GM18867 (cell line): ENCODE data around the gene NAP1L4.
A peak's percentile ranks its signal among the peaks of the same experiment; 100 is the strongest.

Experiments used
- ATAC-seq: cut with Tn5 transposase; IDR thresholded peaks from one replicate; pipeline ENCODE4 v1.9.1; 2021; ENCODE audit warnings: mild to moderate bottlenecking, moderate library complexity; ENCODE audit not compliant: unreplicated experiment

Gene NAP1L4

GRCh38 chr11:2994336-2994730 is 2.2 kb upstream of the NAP1L4 start:
- ATAC-seq = no peak

GRCh38 chr11:2992997-2993325 is 832 bp upstream of the NAP1L4 start:
- no peak for ATAC-seq

- ATAC-seq = peak; percentile 40
These were observed 486 bp downstream of the NAP1L4 start for GRCh38 chr11:2991452-2992233.

GRCh38 chr11:2990617-2991451 is 1.3 kb downstream of the NAP1L4 start:
- no peak for ATAC-seq

- ATAC-seq = no peak
These were observed 2.6 kb downstream of the NAP1L4 start for GRCh38 chr11:2989551-2989950.

- ATAC-seq = no peak
These were observed 3.1 kb downstream of the NAP1L4 start for GRCh38 chr11:2989006-2989405.

- no peak for ATAC-seq
These were observed 4.0 kb downstream of the NAP1L4 start for GRCh38 chr11:2987881-2988861.

GRCh38 chr11:2983908-2984307 is 8.2 kb downstream of the NAP1L4 start:
- ATAC-seq = no peak

GRCh38 chr11:2982214-2982613 is 9.9 kb downstream of the NAP1L4 start:
- no peak for ATAC-seq

GRCh38 chr11:2981130-2981529 is 11.0 kb downstream of the NAP1L4 start:
- no peak for ATAC-seq

- ATAC-seq = no peak
These were observed 11.8 kb downstream of the NAP1L4 start for GRCh38 chr11:2980168-2980840.

- ATAC-seq = no peak
These were observed 15.0 kb downstream of the NAP1L4 start for GRCh38 chr11:2977113-2977512.

GRCh38 chr11:2976294-2977063 is 15.7 kb downstream of the NAP1L4 start:
- no peak for ATAC-seq

- ATAC-seq = peak; percentile 48
These were observed 16.5 kb downstream of the NAP1L4 start for GRCh38 chr11:2975594-2975993.

GRCh38 chr11:2974272-2974671 is 17.9 kb downstream of the NAP1L4 start:
- no peak for ATAC-seq

GRCh38 chr11:2968341-2968900 is 23.7 kb downstream of the NAP1L4 start:
- no peak for ATAC-seq

GRCh38 chr11:2964782-2965181 is 27.3 kb downstream of the NAP1L4 start:
- ATAC-seq = no peak

GRCh38 chr11:2963761-2964160 is 28.4 kb downstream of the NAP1L4 start:
- no peak for ATAC-seq

GRCh38 chr11:2963112-2963754 is 28.9 kb downstream of the NAP1L4 start:
- no peak for ATAC-seq
